Caco-2 (cell line): ENCODE results near the gene RASGRP3. TPM values are rescaled to one million over a fixed set of nuclear protein-coding genes. Genes with fewer than 3 reads are reported as not detected.

Experiments used
- BruUV-seq: library from RNA; stranded (reverse); fragments of 400-500 nt; replicated peaks from 2 replicates; lab custom pipeline; 2021; lab: Mats Ljungman, UMichigan
- CTCF ChIA-PET: fragments of 300-600 bp; sonication (Branson Sonifier 250); formaldehyde crosslinking; loops from one replicate; lab custom pipeline; 2022; ENCODE audit warnings: antibody characterized with exemption; lab: Charles Lee
- POLR2A ChIA-PET: fragments of 300-600 bp; sonication (Branson Sonifier 250); formaldehyde crosslinking; loops from one replicate; lab custom pipeline; 2022; ENCODE audit warnings: antibody characterized with exemption; lab: Charles Lee
- DNase-seq, 2 experiments: peaks; one replicate each; pipeline versions ENCODE4 v3.0.0 to v3.0.0-alpha.2; 2020 to 2022
- H3K27me3 ChIP-seq: replicated peaks from 2 replicates; pipeline ENCODE4 v1.6.0; 2011; ENCODE audit warnings: low read length; ENCODE audit not compliant: control insufficient read depth, insufficient read depth
- H3K36me3 ChIP-seq: 2 replicates; pipeline ENCODE4 v1.5.1; 2011; ENCODE audit warnings: low read length; ENCODE audit not compliant: control insufficient read depth, insufficient read depth
- H3K4me1 ChIP-seq: fragments of 250-450 bp; sonication (Bioruptor Pico); 2 replicates; pipeline ENCODE4 v1.5.1; 2020; ENCODE audit warnings: mild to moderate bottlenecking
- H3K4me3 ChIP-seq: 2 replicates; pipeline ENCODE4 v1.5.1; 2011; ENCODE audit warnings: low read depth, mild to moderate bottlenecking, control low read depth, low read length
- H3K9me3 ChIP-seq: fragments of 250-450 bp; sonication (Bioruptor Pico); 2 replicates; pipeline ENCODE4 v1.5.1; 2020; ENCODE audit warnings: mild to moderate bottlenecking, moderate library complexity
- H3K27ac Mint-ChIP-seq: one replicate; pipeline ENCODE4 v1.8.0; 2022; ENCODE audit warnings: mixed read lengths; ENCODE audit not compliant: unreplicated experiment
- H3K27me3 Mint-ChIP-seq: one replicate; pipeline ENCODE4 v1.8.0; 2022; ENCODE audit warnings: mixed read lengths; ENCODE audit not compliant: insufficient read depth, unreplicated experiment
- H3K36me3 Mint-ChIP-seq: one replicate; pipeline ENCODE4 v1.8.0; 2022; ENCODE audit warnings: mild to moderate bottlenecking, mixed read lengths; ENCODE audit not compliant: insufficient read depth, unreplicated experiment
- H3K4me1 Mint-ChIP-seq: one replicate; pipeline ENCODE4 v1.8.0; 2022; ENCODE audit warnings: low read depth, mixed read lengths; ENCODE audit not compliant: unreplicated experiment
- H3K4me3 Mint-ChIP-seq: one replicate; pipeline ENCODE4 v1.8.0; 2022; ENCODE audit warnings: mild to moderate bottlenecking, moderate library complexity, mixed read lengths; ENCODE audit not compliant: unreplicated experiment
- H3K9me3 Mint-ChIP-seq: one replicate; pipeline ENCODE4 v1.8.0; 2022; ENCODE audit warnings: mixed read lengths; ENCODE audit not compliant: unreplicated experiment
- intact Hi-C: fragments of 100-400 bp; cut with micrococcal nuclease; formaldehyde crosslinking; loops from one replicate; pipeline ENCODE4 v1.10.0; 2022; ENCODE audit not compliant: unreplicated experiment
- total RNA-seq: library from RNA; stranded (reverse); gene quantifications from 2 replicates; pipeline ENCODE4 v1.2.3, GENCODE V29; 2022
- TF ChIP-seq, protein P1 (sequence below), 2 experiments: fragments of 200-600 bp in 1 of 2; IDR thresholded peaks; 1 replicate in 1 of 2; 2 replicates in 1 of 2; pipeline versions ENCODE4 v1.5.1 to v1.8.0; 2011 to 2022; ENCODE audit warnings: antibody characterized with exemption in 1 of 2, control low read depth in 1 of 2, inconsistent platforms in 1 of 2, low read depth in 1 of 2, low read length in 1 of 2, mild to moderate bottlenecking in 1 of 2, moderate library complexity in 1 of 2; ENCODE audit not compliant: insufficient read depth in 1 of 2, severe bottlenecking in 1 of 2, unreplicated experiment in 1 of 2

The RASGRP3 gene
- total RNA-seq, 1 experiment from 2014 or later, result 9.2 TPM

DNA sequence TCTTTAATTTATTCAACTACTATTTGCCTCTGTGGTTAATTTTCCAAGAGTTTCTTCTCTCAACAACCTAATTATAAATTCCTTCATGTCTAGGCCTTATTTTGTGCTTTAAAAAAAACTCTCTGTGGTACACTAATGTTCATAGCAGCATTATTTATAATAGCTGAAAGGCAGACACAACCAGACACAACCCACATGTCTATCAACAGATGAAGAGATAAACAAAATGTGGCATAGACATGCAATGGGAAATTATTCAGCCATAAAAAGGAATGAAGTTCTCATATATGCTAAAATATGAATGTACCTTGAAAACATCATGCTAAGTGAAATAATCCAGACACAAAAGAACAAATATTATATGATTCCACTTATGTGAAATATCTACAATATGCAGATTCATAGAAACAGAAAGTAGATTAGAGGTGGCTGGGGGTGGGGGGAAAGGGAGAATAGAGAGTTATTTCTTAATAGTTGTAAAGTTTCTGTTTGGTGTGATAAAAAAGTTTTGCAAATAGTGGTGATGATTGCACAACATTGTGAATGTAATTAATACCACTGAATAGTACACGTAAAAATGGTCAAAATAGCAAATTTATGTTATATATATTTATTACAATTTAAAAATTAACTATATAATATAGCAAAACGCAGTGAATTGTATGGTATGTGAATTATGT lies 28.1 kb upstream of the RASGRP3 start:
- POLR2A ChIA-PET, result no interaction called here
- no peak for DNase-seq
- Mint-ChIP-seq H3K4me3 (no peak overlapping the region), H3K27ac (no peak overlapping the region), H3K4me1 (peaks cover 7% of the 10 kb centered on the region), H3K36me3 (no peaks in the 10 kb centered on the region), H3K9me3 (peaks cover 21% of the 10 kb centered on the region), H3K27me3 (no peaks in the 10 kb centered on the region)
- intact Hi-C loops, result no loop called here
- no TSS peak for BruUV-seq
- CTCF ChIA-PET, result no interaction called here
- Histone ChIP-seq H3K9me3 (peaks cover 4% of the 10 kb centered on the region; the same call in 1 of the 2 replicates), H3K36me3 (no peaks in the 10 kb centered on the region), H3K4me3 (no peak overlapping the region), H3K4me1 (no peaks in the 10 kb centered on the region), H3K27me3 (no peaks in the 10 kb centered on the region)
- TF ChIP-seq, protein P1, sequence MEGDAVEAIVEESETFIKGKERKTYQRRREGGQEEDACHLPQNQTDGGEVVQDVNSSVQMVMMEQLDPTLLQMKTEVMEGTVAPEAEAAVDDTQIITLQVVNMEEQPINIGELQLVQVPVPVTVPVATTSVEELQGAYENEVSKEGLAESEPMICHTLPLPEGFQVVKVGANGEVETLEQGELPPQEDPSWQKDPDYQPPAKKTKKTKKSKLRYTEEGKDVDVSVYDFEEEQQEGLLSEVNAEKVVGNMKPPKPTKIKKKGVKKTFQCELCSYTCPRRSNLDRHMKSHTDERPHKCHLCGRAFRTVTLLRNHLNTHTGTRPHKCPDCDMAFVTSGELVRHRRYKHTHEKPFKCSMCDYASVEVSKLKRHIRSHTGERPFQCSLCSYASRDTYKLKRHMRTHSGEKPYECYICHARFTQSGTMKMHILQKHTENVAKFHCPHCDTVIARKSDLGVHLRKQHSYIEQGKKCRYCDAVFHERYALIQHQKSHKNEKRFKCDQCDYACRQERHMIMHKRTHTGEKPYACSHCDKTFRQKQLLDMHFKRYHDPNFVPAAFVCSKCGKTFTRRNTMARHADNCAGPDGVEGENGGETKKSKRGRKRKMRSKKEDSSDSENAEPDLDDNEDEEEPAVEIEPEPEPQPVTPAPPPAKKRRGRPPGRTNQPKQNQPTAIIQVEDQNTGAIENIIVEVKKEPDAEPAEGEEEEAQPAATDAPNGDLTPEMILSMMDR (IDR thresholded peaks at IDR 0.05; ENCODE audit: insufficient read depth in 1 of 2, low read depth in 1 of 2, low read length in 1 of 2, severe bottlenecking in 1 of 2, unreplicated experiment in 1 of 2), result no peak

DNA sequence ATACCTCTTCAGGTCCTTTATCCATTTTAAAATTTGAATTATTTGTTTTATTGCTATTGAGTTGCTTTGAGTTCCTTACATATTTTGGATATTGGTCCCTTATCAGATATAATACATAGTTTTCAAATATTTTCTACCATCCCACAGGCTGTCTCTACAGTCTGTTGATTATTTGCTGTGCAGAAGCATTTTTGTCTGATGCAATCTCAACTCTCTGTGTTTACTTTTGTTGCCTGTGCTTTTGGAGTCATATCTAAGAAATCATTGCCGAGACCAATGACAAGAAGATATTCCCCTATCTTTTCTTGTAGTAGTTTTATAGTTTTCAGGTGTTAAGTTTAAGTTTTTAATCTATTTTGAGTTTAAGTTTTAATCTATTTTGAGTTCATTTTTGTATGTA lies 25.2 kb upstream of the RASGRP3 start:
- no peaks in the 10 kb centered on the region for H3K27me3 Mint-ChIP-seq
- peaks cover 4% of the 10 kb centered on the region; the same call in 1 of the 2 replicates for H3K9me3 ChIP-seq
- CTCF ChIA-PET, result no interaction called here
- H3K27ac Mint-ChIP-seq, result no peak overlapping the region
- H3K4me3 Mint-ChIP-seq, result no peak overlapping the region
- H3K36me3 Mint-ChIP-seq, result no peaks in the 10 kb centered on the region
- no peaks in the 10 kb centered on the region for H3K4me1 ChIP-seq
- TF ChIP-seq, protein P1 (IDR thresholded peaks at IDR 0.05; ENCODE audit: insufficient read depth in 1 of 2, low read depth in 1 of 2, low read length in 1 of 2, severe bottlenecking in 1 of 2, unreplicated experiment in 1 of 2), result no peak
- H3K4me1 Mint-ChIP-seq, result peaks cover 7% of the 10 kb centered on the region
- no peaks in the 10 kb centered on the region for H3K27me3 ChIP-seq
- DNase-seq, result no peak
- no TSS peak for BruUV-seq
- no peak overlapping the region for H3K4me3 ChIP-seq
- intact Hi-C loops, result no loop called here
- POLR2A ChIA-PET, result no interaction called here
- no peaks in the 10 kb centered on the region for H3K36me3 ChIP-seq
- peaks cover 19% of the 10 kb centered on the region for H3K9me3 Mint-ChIP-seq

DNA sequence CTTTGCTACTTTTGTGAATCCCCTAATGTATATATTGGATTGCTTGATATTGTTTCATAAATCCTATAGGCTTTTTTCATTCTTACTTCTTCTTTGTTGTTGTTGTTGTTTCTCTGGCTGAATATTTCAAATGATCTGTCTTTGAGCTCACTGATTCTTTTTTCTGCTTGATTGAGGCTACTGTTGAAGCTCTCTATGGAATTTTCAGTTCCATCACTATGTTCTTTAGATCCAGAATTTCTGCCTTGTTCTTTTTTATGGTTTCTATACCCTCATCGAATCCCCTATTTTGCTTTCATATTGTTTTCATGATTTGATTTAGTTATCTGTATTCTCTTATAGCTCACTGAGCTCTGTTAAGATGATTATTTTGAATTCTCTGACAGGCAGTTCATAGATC lies 24.6 kb upstream of the RASGRP3 start:
- ChIA-PET POLR2A (no interaction called here), CTCF (interaction anchor here (0.8 kb wide), 1 partner anchor 10 kb away, joined by 4 read pairs; no protein-coding TSS in a partner anchor)
- intact Hi-C loops, result no loop called here
- Mint-ChIP-seq H3K27me3 (no peaks in the 10 kb centered on the region), H3K4me3 (no peak overlapping the region), H3K9me3 (peaks cover 13% of the 10 kb centered on the region), H3K36me3 (no peaks in the 10 kb centered on the region), H3K4me1 (peaks cover 7% of the 10 kb centered on the region), H3K27ac (no peak overlapping the region)
- Histone ChIP-seq H3K27me3 (no peaks in the 10 kb centered on the region), H3K9me3 (peaks cover 4% of the 10 kb centered on the region; the same call in 1 of the 2 replicates), H3K36me3 (no peaks in the 10 kb centered on the region), H3K4me1 (no peaks in the 10 kb centered on the region), H3K4me3 (no peak overlapping the region)
- DNase-seq, result no peak
- BruUV-seq, result no TSS peak
- TF ChIP-seq, protein P1 (IDR thresholded peaks at IDR 0.05; ENCODE audit: insufficient read depth in 1 of 2, low read depth in 1 of 2, low read length in 1 of 2, severe bottlenecking in 1 of 2, unreplicated experiment in 1 of 2), result no peak
